AML-193 (cell line): ENCODE data around the gene DLX3.
A peak's percentile ranks its signal among the peaks of the same experiment; 100 is the strongest.

ENCODE experiments used
- DNase-seq, 2 experiments: peaks; one replicate each; lab custom pipeline; 2025; lab: John Stamatoyannopoulos, UW

Gene DLX3

DNA sequence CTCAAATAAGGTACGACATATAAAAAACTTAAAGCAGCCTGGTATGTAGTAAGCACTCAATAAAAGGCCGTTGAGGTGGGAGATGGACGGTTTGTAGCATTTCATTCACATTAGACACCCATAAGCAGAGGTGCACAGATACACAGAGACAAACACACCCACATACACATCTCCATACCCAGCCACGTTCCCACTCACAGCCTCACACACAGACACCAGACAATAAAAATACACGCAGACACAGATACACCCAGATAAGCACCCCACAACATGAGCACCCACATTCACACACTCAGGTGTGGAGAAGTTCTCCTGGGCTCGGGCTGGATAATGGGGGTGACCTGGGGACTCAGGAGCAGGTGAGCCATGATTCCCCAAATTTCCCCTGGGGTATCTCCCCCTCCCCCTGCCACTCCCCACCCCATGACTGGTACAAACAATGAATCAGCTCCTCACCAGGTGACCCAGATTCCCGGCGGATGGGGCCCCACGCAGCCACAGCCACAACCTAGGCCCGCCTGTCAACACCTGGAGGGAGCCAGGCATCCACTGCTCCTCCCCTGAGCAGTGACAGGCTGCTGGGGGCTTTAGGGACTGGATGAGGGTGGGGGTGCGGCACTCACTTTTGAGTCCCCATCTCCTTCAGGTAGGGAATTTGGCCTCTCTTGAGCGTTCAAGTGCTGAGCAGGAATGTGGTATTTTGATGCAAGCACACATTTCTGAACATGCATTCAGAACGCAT lies 2.7 kb downstream of the DLX3 start:
- DNase-seq: no peak

DNA sequence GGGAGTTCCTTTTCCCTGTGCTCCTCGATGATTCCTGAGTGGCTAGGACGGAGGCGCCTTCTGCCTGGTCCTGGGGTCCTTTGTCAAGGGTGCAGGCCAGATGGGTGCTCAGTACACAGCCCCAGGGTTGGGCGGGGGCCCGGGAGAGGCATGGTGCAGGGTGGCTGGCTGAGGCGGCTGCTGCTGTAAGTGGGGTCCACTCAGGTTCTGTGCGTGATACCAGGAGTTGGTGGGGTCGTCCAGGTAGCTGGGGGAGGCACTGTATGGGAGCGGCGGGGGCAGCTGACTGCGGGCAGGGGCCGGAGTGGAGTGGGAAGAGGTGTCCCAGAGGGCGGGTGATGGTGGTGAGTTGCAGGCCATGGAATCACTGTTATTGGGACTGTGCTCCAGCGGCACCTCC lies 3.6 kb downstream of the DLX3 start:
- no peak for DNase-seq

DNA sequence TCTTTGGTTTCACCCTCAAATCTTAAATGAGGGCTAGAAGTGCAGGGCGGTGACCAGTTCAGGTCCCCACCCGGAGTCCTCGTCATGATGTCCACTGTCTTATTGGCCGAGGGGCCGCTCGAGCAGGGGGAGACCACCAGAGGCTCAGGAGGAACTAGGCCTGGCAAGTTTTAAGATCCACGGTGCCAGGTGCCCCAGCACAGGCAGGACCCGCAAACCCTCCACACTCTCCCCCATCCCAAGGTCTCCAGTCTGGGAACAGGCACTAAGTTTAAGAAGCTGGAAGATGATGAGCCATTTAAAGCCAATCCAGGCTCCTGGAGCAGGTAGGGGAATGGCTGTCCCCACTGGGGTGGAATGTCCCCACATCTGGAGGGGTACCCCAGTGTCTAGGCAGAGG lies 4.1 kb downstream of the DLX3 start:
- no peak for DNase-seq

DNA sequence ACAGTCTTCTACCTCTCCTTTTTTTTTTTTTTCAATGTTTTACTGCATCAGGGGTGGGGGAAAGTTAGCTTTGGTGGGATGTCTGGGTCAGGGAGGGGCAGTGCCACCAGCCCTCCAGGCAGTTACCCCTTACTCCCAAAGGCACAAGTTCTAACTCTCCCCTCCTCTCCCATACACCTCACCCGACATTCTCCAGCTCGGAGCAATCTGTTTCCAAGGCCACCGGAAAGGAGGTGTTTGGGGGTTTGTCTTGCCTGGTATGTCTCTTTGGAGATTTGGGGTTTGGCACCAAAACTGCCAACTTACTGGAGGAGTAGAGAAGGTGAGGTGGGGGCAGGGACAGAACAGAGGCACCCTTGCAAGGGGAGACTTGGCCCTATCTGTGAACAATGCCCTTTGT lies 4.7 kb downstream of the DLX3 start:
- no peak for DNase-seq

DNA sequence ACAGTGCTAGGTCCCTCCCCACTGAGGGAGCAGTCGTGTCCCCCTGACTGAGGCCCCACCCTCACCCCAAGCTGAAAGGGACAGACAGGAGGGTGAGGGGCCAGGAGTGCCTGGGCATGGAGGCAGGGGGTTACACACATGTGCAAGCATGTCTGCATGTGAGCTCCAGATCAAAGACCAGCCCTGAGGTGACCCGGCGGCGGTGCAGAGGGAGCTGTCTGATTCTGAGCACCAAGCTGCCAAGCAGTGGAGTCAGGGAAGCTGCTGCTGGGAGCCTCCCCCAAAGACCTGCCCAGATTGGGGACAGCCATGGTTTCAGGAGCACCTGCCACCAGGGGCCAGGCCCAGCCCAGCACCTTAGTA lies 5.5 kb downstream of the DLX3 start:
- DNase-seq: no peak

DNA sequence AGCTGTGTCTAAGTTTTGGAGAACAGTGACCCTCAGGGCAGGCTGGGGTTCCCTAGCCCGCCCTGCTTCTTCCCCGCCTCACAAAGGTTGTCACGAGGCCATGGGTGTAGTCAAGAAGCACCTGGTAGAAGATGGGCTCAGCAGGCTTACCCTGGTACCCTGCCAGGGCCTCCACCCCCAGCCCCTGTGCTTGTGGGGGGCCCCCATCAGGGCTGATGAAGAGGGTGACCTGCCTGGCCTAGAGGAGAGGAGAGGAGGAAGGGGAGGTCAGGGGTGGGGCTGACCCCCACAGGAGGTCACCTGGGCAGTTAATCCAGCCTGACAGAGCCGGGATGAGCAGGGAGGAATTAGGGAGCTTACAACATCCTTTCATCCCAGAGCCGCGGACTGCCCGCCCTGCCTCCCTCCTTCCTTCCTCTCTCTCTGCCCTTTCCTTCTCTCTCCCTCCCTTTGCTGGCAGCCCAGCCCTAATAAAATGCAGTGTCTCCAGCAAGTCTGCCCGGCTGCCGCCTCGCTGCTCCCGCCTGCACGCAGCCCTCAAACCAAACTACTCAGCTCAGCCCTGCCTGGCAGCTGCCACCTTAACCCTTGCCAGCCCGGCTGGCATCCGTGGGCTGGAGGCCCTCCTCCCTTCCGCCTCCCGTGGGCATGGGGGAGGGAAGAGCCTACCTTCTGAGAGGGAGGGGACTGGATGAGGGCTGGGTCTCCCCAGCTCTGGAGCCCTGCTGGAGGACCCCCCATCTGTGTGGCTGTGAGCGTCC lies 7.2 kb downstream of the DLX3 start:
- DNase-seq: peak; percentile 28 to 35

DNA sequence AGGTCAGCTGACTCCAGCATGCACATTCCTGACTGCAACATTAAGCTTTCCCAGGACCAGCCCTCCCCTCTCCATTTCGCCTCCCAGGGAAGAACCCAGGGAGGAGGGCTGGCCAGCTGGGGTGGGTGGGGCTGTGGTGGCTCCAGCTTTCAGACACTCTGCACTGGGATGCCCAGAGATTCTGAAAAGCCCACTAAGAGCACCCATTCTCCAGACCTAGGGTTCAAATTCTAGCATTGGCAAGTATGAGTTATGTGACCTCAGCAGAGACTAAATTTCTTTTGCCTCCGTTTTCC lies 7.8 kb downstream of the DLX3 start:
- DNase-seq: no peak

DNA sequence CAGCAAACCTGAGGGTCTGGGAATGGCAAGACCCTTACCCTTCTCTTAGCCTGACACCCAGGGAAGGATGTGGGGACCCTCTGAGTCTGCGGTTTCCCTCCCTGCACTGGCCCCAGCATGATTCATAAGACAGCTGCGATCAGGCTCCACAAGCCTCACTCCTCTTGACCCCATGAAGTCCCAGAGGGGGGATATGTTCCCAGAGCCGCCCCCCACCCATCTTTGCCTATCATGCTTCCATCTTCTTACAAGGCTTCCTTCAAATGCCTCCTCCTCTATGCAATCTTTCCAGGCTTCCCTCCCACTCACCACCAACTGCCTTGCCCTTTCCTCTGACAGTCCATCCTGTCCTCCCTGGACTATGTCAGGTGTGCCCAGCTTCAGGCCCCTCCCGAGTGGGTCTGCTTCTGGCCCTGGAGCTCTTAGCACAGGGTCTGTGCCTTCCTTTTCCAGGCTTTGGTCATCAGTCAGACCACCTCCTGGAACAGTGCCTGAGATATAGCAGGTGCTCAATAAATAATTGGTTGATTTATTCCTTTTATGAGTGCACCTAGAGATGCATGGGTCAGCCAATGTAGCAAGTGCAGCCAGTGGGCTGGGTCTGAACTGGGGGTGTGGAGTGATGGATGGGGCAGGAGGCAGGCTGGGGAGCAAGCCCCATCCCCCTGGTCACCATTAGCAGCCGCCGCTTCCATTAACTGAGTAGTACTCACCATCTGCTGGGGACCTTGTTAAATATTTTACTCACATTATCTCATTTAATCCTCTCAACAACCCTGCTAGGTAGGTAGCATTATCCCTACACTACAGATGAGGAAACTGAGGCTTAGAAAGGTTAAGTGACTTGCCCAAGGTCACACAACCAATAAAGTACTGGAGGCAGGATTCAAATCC lies 8.4 kb downstream of the DLX3 start:
- DNase-seq: no peak

DNA sequence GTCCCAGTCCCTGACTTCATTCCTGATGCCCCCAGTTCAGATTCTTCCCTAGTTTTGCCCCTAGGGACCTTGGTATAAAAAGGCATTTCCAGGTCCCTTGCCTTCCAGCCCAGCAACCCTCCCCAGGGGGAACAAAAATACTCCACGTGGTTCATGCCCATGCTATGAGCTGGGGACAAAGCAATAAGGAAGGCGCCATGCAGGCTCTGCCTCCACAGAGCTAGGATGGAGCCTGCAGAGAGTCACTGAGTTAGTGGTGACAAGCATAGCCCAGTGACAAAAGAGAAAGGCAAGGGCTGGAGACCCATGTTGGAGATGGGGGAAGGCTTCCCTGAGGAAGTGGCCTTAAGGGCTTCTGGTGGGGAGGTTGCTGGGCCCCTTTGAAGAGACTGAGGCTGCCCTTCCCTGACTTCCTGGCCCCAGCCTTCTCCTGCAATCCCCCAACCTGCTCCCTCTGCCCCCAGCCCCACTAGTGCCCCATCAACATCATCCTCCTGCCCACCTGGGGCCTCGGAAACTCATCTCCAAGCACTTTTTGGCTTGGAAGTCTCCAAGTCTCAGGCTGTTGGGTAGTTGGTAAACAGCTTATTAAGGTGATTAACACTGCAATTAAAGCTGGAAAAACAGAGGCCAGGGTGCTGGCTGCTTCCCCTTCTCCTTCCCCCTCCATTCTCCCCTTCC lies 9.6 kb downstream of the DLX3 start:
- no peak for DNase-seq

DNA sequence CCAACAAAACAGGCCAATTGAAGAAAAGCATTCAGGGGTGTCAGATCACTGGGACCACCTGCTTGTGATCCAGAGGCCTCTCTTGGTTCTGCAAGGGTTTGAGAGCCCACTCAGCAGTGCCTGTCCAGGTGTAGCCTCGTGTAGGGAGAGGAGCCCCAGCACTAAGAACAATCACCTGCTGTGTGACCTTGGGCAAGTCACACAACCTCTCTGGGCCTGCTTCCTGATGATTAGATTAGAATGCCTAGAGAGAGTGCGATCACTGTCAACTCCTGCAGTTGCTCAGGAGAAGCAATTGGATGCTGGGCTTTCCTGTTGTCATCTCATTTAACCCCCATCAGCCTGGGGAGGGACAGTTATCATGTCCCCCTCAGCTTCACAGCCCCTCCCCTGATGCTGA lies 10.2 kb downstream of the DLX3 start:
- no peak for DNase-seq

DNA sequence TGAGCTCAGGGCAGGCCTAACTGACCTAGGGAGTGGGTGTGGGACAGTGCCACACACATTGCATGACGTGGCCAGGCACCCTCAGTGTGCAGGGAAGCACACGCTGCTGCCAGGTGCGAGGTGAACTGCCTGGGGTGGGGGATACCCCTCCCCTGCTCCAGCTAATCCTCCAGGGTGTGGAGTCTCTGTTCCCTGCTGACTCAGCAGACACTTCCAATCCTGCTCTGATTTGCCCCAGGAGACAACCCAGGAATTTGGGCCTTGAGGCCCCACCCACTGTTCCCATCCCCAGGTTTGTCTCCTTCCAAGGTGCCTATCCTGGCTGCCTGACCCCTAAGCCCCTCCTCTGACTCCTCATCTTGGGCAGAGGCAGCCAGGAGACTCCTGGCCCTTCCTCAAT lies 10.7 kb downstream of the DLX3 start:
- no peak for DNase-seq

DNA sequence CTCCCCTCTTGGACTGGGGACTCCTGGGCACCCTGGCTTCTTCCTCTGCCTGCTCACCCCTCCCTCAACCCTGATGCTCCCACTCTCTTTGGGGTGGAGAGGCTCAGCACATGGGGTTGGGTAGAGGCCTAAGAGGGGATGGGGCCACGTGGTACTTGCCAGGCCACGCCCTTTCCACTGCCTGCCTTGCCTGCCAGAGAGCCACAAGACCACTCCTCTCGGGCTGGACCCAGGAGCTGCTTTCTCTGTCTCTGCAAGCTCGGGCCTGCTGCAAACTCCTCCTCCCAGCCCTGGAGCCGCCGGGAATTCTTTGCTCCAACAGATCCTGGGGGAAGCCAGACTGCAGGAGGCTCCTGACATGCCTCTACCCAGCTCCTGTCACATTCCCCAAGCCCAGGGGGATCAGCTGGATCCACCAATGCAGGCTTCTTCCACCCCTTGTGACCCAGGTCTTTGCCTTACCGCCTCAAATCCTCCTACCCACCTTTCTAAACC lies 14.3 kb downstream of the DLX3 start:
- no peak for DNase-seq

DNA sequence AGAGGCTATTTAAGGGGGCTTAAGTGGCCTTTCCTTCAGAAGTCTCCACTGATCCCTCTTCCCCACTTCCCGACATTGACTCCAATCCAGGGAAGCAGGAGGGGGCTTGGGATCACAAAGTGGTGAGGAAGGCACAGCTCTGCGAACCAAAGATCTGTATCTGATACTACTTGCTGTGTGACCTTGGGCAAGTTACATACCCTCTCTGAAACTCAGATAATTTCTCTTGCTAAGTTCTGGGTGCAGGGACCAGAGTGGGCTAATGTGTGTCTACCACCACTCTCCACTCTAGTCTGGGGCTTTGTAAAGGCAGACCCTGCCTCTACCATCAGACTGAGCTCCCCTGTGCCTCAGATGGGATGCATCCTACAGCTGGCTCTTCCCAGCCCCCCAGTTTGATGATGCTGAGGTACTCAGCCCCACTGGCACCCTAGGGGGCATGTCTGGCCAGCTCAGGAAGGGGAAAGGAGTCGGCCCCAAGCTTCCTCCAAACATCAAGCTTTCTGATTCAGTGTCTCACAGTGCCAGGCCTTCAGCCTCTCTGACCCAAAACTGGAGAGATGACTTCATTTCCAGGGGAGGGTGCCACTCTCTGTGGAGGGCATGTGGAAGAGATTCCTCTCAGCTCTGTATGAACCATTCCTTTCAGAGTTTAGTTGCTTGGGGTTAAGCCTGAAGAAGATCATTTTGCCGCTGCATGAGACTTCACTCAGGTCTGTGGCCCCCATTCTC lies 15.1 kb downstream of the DLX3 start:
- no peak for DNase-seq

DNA sequence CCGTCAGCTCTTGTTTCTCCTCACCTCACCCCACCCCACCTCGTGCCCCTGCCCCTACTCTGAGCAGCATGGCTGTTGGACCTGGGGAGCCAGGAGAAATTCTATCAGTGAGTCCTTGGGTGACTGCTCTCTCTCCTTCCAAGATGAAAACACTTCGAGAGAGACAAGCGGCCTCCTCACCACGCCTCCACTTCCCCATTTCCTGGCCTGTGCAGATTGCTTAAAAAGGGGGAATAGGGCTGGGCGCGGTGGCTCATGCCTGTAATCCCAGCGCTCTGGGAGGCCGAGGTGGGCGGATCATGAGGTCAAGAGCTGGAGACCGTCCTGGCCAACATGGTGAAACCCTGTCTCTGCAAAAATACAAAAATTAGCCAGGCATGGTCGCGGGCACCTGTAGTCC lies 16.5 kb downstream of the DLX3 start:
- DNase-seq: peak; percentile 17 to 21

DNA sequence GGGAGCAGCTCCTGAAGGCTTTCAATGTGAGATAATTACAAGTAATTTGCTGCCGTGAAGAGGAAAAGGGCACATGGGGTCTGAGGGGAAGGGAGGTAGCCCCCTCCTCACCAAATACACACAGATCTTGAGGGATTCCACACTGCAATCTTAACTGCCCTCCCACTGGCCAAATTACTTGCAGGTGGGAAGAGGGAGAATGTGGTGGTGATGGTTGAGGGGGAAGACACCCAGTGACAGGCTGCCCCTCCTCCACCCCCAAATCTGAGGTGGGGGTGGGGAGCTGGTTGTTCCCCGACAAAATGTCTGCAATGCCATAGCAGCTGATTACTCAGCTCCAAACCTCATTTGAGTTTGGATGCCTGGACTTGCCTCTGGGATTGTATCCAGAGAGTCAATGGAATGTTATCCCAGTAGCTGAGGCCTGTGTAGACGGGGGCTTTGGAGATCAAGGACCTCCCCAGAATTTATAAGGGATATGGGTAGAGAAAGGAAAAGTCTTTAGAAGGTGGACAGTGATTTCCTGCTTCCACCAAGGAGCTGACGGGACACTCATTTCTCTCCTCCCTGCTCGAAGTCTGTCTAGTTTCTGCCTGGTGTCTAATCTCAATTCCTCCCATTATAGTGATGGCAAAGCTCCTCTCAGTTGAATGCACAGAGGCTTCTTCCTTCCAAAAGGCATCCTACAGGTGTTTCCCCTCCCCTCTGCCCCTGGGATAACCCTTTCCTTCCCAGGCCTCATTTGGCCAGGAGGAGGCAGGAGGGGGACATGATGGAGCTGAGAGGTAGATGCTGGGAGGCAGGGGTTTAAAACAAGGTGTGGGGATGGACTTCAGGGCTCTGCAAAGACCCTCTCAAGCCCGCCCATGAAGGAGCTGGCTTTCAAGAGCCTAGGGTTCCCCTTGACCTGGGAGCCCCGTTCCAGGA lies 17.3 kb downstream of the DLX3 start:
- no peak for DNase-seq

DNA sequence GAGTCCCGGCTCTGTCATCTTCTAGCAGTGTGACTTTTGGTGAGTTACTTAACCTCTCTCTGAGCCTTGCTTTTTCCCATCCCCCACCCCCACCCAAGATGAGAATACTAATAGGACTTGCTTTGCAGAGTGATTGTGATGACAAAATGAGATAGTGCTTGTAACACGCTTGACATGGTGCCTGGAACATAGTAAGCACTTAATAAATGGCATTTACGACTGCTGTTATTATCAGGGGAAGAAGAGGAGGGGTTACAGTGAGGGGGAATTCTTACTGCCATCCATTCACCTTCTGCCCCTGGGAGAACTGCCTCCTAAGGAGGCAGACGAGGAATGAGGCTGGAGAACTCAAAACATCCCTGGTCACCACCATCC lies 18.2 kb downstream of the DLX3 start:
- DNase-seq: no peak

DNA sequence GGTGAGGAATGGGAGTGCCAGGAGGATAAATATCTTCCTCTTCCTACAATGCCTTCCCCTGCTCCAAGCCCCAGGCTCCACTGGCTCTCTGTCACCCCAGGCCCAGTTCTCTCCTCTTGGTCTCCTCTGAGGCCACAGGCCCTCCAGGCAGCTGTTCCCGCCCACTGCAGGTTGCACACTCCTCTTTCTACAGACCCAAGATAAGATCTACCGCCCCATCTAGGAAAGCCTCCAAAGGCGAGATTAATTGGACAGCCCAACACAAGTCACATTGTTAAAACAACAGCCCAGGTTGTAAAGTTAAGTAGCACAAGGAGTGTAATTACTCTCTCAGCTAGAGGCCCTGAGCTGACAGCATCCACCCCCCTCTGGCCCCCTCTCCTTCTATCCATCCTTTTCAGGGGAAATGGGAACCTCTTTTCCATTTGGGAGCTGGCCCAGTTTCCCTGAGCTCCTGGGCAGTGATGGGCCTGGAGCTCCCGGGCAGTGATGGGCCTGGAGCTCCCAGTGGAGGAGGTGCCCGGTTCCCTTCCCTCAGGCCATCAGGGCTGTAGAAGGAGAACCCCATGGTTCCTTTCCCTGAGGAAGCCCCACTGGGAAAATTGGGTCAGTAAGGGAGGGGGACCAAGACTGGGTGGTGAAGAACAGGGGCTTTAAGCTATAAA lies 18.7 kb downstream of the DLX3 start:
- no peak for DNase-seq

DNA sequence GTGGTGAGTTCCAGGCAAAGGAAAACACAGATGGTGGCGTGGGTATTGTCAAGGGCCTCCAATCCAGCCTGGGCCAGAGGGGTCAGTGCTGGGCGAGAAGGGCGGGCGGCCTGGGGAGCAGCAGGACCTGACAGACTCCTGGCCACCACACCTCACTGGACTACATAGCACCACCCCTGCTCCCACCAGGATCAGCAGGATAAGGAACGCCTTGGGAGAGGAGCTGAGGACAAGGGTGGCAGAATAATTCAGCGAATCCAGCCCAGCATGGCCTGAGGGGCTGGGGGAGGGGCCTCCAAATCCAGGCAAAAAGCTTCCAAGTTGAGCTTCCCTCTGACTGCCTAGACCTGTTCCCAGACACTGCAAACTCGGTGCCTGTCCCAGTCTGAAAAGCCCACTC lies 19.5 kb downstream of the DLX3 start:
- DNase-seq: no peak

DNA sequence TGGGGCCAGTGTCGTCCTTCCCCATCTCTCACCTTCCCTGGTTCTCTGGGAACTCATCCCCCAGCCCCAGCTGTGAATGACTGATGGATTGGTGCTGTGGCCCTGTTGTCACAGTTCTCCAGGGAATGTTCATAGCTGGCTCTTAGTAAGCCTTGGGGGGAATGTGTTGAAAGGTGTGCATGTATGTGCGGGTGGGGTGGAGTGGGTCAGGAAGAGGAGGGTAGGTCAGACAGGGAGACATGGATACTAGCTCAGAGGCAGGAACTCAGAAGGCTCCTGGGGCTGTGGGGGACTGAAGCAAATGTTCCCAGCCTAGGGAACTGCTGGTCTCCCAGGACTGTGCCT lies 21.8 kb downstream of the DLX3 start:
- no peak for DNase-seq
